Colon (tissue), 2 donors: Measurements from ENCODE around the gene ERVW-1.
"Not testable (repeated sequence)": the region's sequence is repeated elsewhere in the genome, so short reads cannot be mapped to it uniquely, and the experiment has no call there.

ENCODE experiments used
- FAIRE-seq: peaks from 2 replicates; lab custom pipeline; 2012; peaks lifted over from hg19 to GRCh38; lab: Jason Lieb, UNC
- donor health status: control.
- donor health status: control.

ERVW-1 gene

GRCh38 chr7:92477681-92478080 lies at the start of gene ERVW-1:
TSS of gene ERVW-1 (minus strand) at chr7:92477946. CDS start at chr7:92470381, 7,565 bp downstream.
- not testable (repeated sequence) for FAIRE-seq

GRCh38 chr7:92523110-92523509 lies 45.4 kb upstream of the ERVW-1 start:
- FAIRE-seq, result no peak

GRCh38 chr7:92520024-92520423 lies 42.3 kb upstream of the ERVW-1 start:
- no peak for FAIRE-seq

- no peak for FAIRE-seq
Measured at GRCh38 chr7:92517631-92518030, 39.9 kb upstream of the ERVW-1 start.

GRCh38 chr7:92513167-92513902 lies 35.6 kb upstream of the ERVW-1 start:
- FAIRE-seq, result peak; percentile 28

GRCh38 chr7:92508946-92509345 lies 31.2 kb upstream of the ERVW-1 start:
- FAIRE-seq, result no peak

- FAIRE-seq, result no peak
Measured at GRCh38 chr7:92506363-92506762, 28.6 kb upstream of the ERVW-1 start.

- FAIRE-seq, result no peak
Measured at GRCh38 chr7:92504563-92504962, 26.8 kb upstream of the ERVW-1 start.

GRCh38 chr7:92503767-92504166 lies 26.0 kb upstream of the ERVW-1 start:
- FAIRE-seq, result no peak

- FAIRE-seq, result no peak
Measured at GRCh38 chr7:92498557-92498956, 20.8 kb upstream of the ERVW-1 start.

GRCh38 chr7:92496876-92497275 lies 19.1 kb upstream of the ERVW-1 start:
- FAIRE-seq, result no peak

- no peak for FAIRE-seq
Measured at GRCh38 chr7:92489634-92490033, 11.9 kb upstream of the ERVW-1 start.

GRCh38 chr7:92487804-92488203 lies 10.1 kb upstream of the ERVW-1 start:
- FAIRE-seq, result no peak

- no peak for FAIRE-seq
Measured at GRCh38 chr7:92485974-92486373, 8.2 kb upstream of the ERVW-1 start.

- FAIRE-seq, result no peak
Measured at GRCh38 chr7:92485267-92485892, 7.6 kb upstream of the ERVW-1 start.

GRCh38 chr7:92484226-92484625 lies 6.5 kb upstream of the ERVW-1 start:
- not testable (repeated sequence) for FAIRE-seq

- not testable (repeated sequence) for FAIRE-seq
Measured at GRCh38 chr7:92483624-92484023, 5.9 kb upstream of the ERVW-1 start.

GRCh38 chr7:92479146-92479545 lies 1.4 kb upstream of the ERVW-1 start:
- FAIRE-seq, result not testable (repeated sequence)

GRCh38 chr7:92478711-92479110 lies 965 bp upstream of the ERVW-1 start:
- no peak for FAIRE-seq

GRCh38 chr7:92478095-92478494 lies 349 bp upstream of the ERVW-1 start:
- FAIRE-seq, result no peak

- not testable (repeated sequence) for FAIRE-seq
Measured at GRCh38 chr7:92475851-92476590, 1.7 kb downstream of the ERVW-1 start.

GRCh38 chr7:92475261-92475770 lies 2.4 kb downstream of the ERVW-1 start:
- not testable (repeated sequence) for FAIRE-seq

- FAIRE-seq, result not testable (repeated sequence)
Measured at GRCh38 chr7:92473989-92474388, 3.8 kb downstream of the ERVW-1 start.
